ENCODE measurements around the gene LGMN.
"Not testable (repeated sequence)": the region's sequence is repeated elsewhere in the genome, so short reads cannot be mapped to it uniquely, and the experiment has no call there.

The LGMN gene

DNA sequence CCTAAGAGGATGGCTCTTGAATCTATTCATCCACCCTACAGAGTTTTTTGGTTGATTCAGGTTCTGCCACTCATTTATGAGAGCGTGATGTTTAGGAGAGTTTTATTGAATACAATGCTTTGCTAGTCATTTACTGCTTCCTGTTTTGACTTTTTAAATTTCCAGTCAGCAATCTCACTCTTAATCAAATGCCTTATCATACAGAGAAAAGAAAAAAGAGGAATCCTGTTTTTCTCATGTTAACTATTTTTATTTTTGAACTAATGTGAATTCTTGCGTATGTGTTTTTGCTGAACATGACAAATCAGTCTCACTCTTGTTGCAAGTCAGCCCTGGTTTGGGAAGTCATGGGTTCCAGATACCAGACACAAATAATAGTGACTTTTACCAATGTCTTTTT is 22.1 kb upstream of the LGMN start:
- Histone ChIP-seq H3K9me3 (ENCODE audit: control insufficient read depth, low read length) (no peaks in the 10 kb centered on the region), H2AK5ac (ENCODE audit: low read length, severe bottlenecking) (no peak overlapping the region), H3K9ac (ENCODE audit: low read length) (no peak overlapping the region), H3K4me1 (ENCODE audit: control insufficient read depth, insufficient read depth, low read depth, low read length) (no peaks in the 10 kb centered on the region), H3K27me3 (ENCODE audit: control insufficient read depth in 1 of 2, insufficient read depth in 1 of 2, low read length in 2 of 2) (peaks cover 0 to 5% of the 10 kb centered on the region in 2 experiments), H3K27ac (ENCODE audit: low read length, poor library complexity, severe bottlenecking) (no peak overlapping the region), H3K79me1 (replicated peaks; ENCODE audit: low read length, poor library complexity, severe bottlenecking) (no peaks in the 10 kb centered on the region), H3K36me3 (ENCODE audit: control insufficient read depth in 1 of 2, insufficient read depth in 2 of 2, low read depth in 1 of 2, low read length in 2 of 2) (no peaks in the 10 kb centered on the region), H4K91ac (ENCODE audit: low read length) (no peak overlapping the region), H3K4me2 (ENCODE audit: low read length, poor library complexity, severe bottlenecking) (no peak overlapping the region), H3K23ac (ENCODE audit: low read length in 2 of 2) (no peak overlapping the region), H2BK15ac (ENCODE audit: low read depth, poor library complexity, severe bottlenecking) (no peak overlapping the region), H3K18ac (ENCODE audit: low read depth in 1 of 2, low read length in 2 of 2) (no peak overlapping the region), H3K4ac (ENCODE audit: low read depth in 1 of 2, low read length in 2 of 2) (no peak overlapping the region), H3K14ac (ENCODE audit: low read length in 2 of 2) (no peak overlapping the region), H2BK12ac (ENCODE audit: low read length in 2 of 2) (no peak overlapping the region), H2BK120ac (ENCODE audit: low read depth, low read length) (no peak overlapping the region), H3K4me3 (ENCODE audit: insufficient read depth in 1 of 2, low read depth in 1 of 2, low read length in 2 of 2) (no peak overlapping the region), H2AFZ (ENCODE audit: low read depth, low read length) (no peak overlapping the region), H2BK5ac (ENCODE audit: low read depth, low read length, poor library complexity, severe bottlenecking) (no peak overlapping the region), H4K8ac (ENCODE audit: low read length) (no peak overlapping the region)
- no peak for DNase-seq
- 100% methylated on average over 1 of the region's 2 CpGs for WGBS

DNA sequence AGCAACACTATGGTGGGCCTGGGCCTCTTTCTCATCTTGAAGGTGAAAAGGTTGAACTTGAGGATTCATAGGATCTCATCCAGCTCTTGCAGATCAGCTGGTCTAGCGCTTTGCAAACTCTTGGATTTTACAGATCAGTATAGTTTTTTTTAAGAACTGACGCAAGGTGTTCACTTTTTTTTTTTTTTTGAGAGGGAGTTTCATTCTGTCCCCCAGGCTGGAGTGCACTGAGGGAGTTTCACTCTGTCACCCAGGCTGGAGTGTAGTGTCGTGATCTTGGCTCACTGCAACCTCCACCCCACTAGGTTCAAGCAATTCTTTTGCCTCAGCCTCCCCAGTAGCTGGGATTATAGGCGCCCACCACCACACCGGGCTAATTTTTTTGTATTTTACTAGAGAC is 20.4 kb upstream of the LGMN start:
- Histone ChIP-seq H2BK5ac (ENCODE audit: low read depth, low read length, poor library complexity, severe bottlenecking) (no peak overlapping the region), H3K23ac (ENCODE audit: low read length in 2 of 2) (no peak overlapping the region), H3K36me3 (ENCODE audit: control insufficient read depth in 1 of 2, insufficient read depth in 2 of 2, low read depth in 1 of 2, low read length in 2 of 2) (no peaks in the 10 kb centered on the region), H3K27me3 (ENCODE audit: control insufficient read depth in 1 of 2, insufficient read depth in 1 of 2, low read length in 2 of 2) (peaks cover 0 to 5% of the 10 kb centered on the region in 2 experiments), H2BK12ac (ENCODE audit: low read length in 2 of 2) (no peak overlapping the region), H3K4me3 (ENCODE audit: insufficient read depth in 1 of 2, low read depth in 1 of 2, low read length in 2 of 2) (no peak overlapping the region), H3K9ac (ENCODE audit: low read length) (no peak overlapping the region), H2BK120ac (ENCODE audit: low read depth, low read length) (no peak overlapping the region), H3K79me1 (replicated peaks; ENCODE audit: low read length, poor library complexity, severe bottlenecking) (no peaks in the 10 kb centered on the region), H3K4me2 (ENCODE audit: low read length, poor library complexity, severe bottlenecking) (no peak overlapping the region), H2AFZ (ENCODE audit: low read depth, low read length) (no peak overlapping the region), H2AK5ac (ENCODE audit: low read length, severe bottlenecking) (no peak overlapping the region), H4K91ac (ENCODE audit: low read length) (no peak overlapping the region), H3K9me3 (ENCODE audit: control insufficient read depth, low read length) (no peaks in the 10 kb centered on the region), H3K4ac (ENCODE audit: low read depth in 1 of 2, low read length in 2 of 2) (no peak overlapping the region), H2BK15ac (ENCODE audit: low read depth, poor library complexity, severe bottlenecking) (no peak overlapping the region), H3K18ac (ENCODE audit: low read depth in 1 of 2, low read length in 2 of 2) (no peak overlapping the region), H3K4me1 (ENCODE audit: control insufficient read depth, insufficient read depth, low read depth, low read length) (no peaks in the 10 kb centered on the region), H3K27ac (ENCODE audit: low read length, poor library complexity, severe bottlenecking) (no peak overlapping the region), H3K14ac (ENCODE audit: low read length in 2 of 2) (no peak overlapping the region), H4K8ac (ENCODE audit: low read length) (no peak overlapping the region)
- 95% methylated on average over 5 of the region's 5 CpGs for WGBS
- DNase-seq = no peak

DNA sequence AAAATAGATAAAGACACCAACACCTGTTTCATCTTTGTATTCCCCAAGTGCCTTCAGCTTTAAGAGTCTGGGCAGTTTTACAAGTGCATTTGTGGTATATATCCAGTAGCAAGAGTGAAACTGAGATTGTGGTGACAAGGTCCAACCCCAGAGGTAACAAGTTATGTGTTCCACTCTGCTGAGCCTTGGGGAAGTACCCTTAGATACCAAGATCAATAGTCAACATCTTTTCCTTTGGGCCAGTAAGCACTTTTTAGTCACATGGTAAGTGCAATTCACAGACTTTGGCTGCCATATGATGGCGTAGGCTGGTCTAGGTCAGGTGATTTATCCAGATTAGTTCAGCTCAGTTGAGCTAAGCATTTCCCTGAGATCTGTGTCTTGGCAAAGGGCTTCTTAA is 19.8 kb upstream of the LGMN start:
- not testable (repeated sequence) for H3K14ac ChIP-seq (ENCODE audit: low read length in 2 of 2); DNase-seq; H3K36me3 ChIP-seq (ENCODE audit: control insufficient read depth in 1 of 2, insufficient read depth in 2 of 2, low read depth in 1 of 2, low read length in 2 of 2); H2AFZ ChIP-seq (ENCODE audit: low read depth, low read length); H3K9ac ChIP-seq (ENCODE audit: low read length); H3K79me1 ChIP-seq (replicated peaks; ENCODE audit: low read length, poor library complexity, severe bottlenecking); H3K4ac ChIP-seq (ENCODE audit: low read depth in 1 of 2, low read length in 2 of 2); H3K18ac ChIP-seq (ENCODE audit: low read depth in 1 of 2, low read length in 2 of 2); H2BK5ac ChIP-seq (ENCODE audit: low read depth, low read length, poor library complexity, severe bottlenecking); H3K27me3 ChIP-seq (ENCODE audit: control insufficient read depth in 1 of 2, insufficient read depth in 1 of 2, low read length in 2 of 2); H4K8ac ChIP-seq (ENCODE audit: low read length); H3K4me1 ChIP-seq (ENCODE audit: control insufficient read depth, insufficient read depth, low read depth, low read length); H2BK15ac ChIP-seq (ENCODE audit: low read depth, poor library complexity, severe bottlenecking); H3K4me3 ChIP-seq (ENCODE audit: insufficient read depth in 1 of 2, low read depth in 1 of 2, low read length in 2 of 2); H3K27ac ChIP-seq (ENCODE audit: low read length, poor library complexity, severe bottlenecking); H3K9me3 ChIP-seq (ENCODE audit: control insufficient read depth, low read length); H4K91ac ChIP-seq (ENCODE audit: low read length); H2BK120ac ChIP-seq (ENCODE audit: low read depth, low read length); H2BK12ac ChIP-seq (ENCODE audit: low read length in 2 of 2); H3K4me2 ChIP-seq (ENCODE audit: low read length, poor library complexity, severe bottlenecking); H3K23ac ChIP-seq (ENCODE audit: low read length in 2 of 2); H2AK5ac ChIP-seq (ENCODE audit: low read length, severe bottlenecking)
- WGBS = 100% methylated on average over 1 of the region's 1 CpG

DNA sequence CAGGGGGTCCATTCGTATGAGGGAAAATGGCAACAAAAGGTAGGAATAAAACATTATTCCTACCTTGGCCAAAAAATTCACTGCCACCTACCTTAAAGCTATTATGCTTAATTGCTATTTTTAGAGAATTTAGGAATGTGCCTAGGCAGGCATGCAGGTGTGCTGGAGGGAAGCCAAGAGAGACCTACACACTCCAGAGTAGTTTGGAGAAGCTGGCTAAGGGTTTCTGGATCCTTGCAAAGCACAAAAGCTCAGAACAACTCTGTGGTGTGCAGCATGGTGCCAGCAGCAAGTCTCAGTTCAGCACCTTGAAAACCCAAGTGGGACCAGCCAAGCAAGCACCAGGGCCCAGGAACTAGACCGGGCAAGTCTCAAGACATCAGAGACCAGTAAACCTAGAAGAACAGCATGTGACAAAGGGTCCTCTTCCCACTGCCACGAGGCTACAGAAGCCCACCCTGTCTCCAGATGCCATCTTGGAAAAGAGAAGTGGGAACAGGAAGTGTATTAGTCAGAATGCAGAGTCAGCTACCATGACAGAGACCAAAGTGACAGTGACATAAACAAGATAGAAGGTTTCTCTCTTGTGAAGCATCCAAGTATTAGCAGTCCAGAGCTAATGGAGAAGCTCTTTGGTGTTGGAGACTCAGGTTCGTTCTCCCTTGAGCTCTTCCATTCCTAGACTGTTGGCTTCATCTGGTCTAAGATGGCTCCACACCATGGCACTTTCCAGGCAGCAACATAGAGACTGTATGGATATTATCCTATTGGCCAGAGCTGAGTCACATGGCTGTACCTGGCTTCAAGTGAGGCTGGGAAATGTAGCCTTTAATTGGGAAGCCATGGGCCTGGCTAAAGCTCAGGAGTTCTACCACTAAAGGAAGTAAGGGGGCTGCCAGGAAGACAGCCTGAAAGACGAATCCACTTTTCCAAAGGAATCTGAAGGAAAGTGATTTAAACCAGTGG is 15.5 kb upstream of the LGMN start:
- not testable (repeated sequence) for H3K36me3 ChIP-seq (ENCODE audit: control insufficient read depth in 1 of 2, insufficient read depth in 2 of 2, low read depth in 1 of 2, low read length in 2 of 2); DNase-seq; H2BK120ac ChIP-seq (ENCODE audit: low read depth, low read length); H3K79me1 ChIP-seq (replicated peaks; ENCODE audit: low read length, poor library complexity, severe bottlenecking); H2BK5ac ChIP-seq (ENCODE audit: low read depth, low read length, poor library complexity, severe bottlenecking); H3K4me3 ChIP-seq (ENCODE audit: insufficient read depth in 1 of 2, low read depth in 1 of 2, low read length in 2 of 2); H3K18ac ChIP-seq (ENCODE audit: low read depth in 1 of 2, low read length in 2 of 2); H2AK5ac ChIP-seq (ENCODE audit: low read length, severe bottlenecking); H3K9me3 ChIP-seq (ENCODE audit: control insufficient read depth, low read length); H3K27ac ChIP-seq (ENCODE audit: low read length, poor library complexity, severe bottlenecking); H3K4me1 ChIP-seq (ENCODE audit: control insufficient read depth, insufficient read depth, low read depth, low read length); H2BK15ac ChIP-seq (ENCODE audit: low read depth, poor library complexity, severe bottlenecking); H3K9ac ChIP-seq (ENCODE audit: low read length); H2BK12ac ChIP-seq (ENCODE audit: low read length in 2 of 2); H3K4me2 ChIP-seq (ENCODE audit: low read length, poor library complexity, severe bottlenecking); H4K91ac ChIP-seq (ENCODE audit: low read length); H2AFZ ChIP-seq (ENCODE audit: low read depth, low read length); H3K23ac ChIP-seq (ENCODE audit: low read length in 2 of 2); H3K14ac ChIP-seq (ENCODE audit: low read length in 2 of 2); H4K8ac ChIP-seq (ENCODE audit: low read length); H3K4ac ChIP-seq (ENCODE audit: low read depth in 1 of 2, low read length in 2 of 2)
- peaks cover 12 to 16% of the 10 kb centered on the region in 2 experiments for H3K27me3 ChIP-seq (ENCODE audit: control insufficient read depth in 1 of 2, insufficient read depth in 1 of 2, low read length in 2 of 2)
- 70% methylated on average over 2 of the region's 5 CpGs for WGBS

All from mesenchymal stem cell (in vitro differentiated cells and primary cell).